ENCODE results near the gene PKNOX2.

The PKNOX2 gene

DNA sequence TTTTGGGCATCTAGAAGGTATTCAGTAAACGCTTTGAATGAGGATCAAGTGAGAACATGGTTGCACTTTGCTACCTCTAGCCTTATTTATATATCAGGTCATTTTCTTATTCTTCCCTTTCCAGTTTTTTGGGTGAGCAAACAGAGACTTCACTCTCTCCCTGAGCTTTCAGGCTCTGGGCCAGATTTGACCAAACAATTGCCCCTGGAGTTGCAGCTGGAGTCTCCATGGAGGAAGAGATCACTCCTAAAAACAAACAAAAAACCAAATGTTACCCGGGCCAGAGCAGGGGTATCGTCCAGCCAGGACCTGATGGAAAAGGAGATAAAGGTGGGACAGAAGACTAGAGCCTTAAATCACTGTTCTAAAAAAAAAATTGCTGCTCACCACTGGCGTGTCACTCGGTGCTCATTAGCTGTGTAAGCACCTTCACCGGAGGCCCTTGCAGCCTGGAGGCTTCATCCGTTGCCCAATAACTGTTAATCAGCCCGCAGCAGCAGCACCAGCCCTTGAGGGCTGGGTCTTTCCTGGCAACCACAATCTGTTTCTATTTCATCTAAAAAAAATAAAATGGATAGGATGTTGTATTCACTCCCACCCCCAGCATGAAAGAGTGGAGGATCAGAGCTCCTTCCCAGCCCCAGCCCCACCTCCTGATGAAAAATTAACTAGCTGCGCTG lies 125.0 kb downstream of the PKNOX2 start:
- no peak for DNase-seq

- DNase-seq: no peak
These were observed 125.7 kb downstream of the PKNOX2 start for GRCh38 chr11:125290263-125290662.

DNA sequence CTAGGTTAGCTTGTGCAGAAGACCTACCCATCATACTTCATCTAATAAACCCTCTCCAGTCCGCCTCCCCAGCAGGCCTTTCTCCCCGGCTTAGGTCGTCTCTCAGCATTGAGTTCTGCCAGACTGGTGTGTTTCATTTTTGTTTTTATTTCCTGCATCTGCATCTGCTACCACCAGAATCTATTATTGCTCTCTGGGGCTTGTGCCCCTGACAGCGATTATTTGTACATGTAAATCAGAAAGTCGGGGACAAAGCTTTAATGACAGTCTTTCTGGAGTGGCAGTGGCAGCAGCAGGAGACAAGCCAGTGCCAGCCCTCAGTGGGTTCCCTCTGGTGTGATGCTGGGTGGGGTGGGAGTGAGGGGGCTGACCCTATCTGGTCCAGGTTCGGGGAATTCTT lies 127.5 kb downstream of the PKNOX2 start:
- DNase-seq: no peak

GRCh38 chr11:125293596-125293995 lies 129.0 kb downstream of the PKNOX2 start:
- DNase-seq: no peak

DNA sequence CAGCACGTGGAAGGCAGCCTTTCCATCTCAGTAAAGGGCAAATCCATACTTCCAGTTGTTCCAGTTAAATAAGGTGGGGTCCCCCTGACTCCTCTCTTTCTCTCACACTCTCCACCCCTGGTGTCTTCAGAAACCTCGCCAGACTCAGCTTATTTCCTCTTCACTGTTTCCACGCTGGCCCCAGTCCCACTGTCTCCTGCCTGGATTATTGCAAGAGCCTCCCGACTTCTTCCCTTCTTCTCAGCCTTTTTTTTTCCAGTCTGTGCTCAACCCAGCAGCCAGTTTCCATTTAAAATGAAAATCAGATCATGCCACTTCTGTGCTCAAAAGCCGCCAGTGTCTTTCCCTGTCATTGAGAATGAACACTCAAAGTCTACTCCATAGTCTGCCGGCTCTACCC lies 131.4 kb downstream of the PKNOX2 start:
- DNase-seq: no peak

DNA sequence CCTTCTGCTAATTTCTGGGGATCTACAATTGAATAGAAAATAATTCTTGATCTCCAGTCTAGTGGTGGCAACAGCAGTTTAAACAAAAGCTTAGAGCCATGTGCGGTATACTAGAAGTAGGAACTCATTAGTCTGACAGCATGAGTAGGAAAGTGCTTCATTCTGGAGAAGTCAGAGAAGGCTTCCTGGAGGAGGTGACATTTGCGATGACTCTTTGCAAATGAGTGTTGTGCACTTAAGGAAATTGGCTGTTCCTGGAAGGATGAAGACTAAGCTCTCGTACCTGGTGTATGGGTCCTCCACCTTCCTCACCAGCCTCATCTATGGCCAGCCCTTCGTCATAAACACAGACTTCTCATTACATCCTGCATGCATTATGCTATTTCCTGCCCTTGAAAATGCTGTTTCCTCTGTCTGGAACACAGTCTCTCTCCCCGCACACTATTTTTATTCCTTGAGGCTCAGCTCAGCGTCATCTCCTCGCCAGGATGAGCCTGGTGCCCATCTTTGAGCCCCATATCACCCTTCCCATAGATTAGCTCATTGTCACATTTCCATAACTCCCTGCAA lies 132.9 kb downstream of the PKNOX2 start:
- no peak for DNase-seq

DNA sequence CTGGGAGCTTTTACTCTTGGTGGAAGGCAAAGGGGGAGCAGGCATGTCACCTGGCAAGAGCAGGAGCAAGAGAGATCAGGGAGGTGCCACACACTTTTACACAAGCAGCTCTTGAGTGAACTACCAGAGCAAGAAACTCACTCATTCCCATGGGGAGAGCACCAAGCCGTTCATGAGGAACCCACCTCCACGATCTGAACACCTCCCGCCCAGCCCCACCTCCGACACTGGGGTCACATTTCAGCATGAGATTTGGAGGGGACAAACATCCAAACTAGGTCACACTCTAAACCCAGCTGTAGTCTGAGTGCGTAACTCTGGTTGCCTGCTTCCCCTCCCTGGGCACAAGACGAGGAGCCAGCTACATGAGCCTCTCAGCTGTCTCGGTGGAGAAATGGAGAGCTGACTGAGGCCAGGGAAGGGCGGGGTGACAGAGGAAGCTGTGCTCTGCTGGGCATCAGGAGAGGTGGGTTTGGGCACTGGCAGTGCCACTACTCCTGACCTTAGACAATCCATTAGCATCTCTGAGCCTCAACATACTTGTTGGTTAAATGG lies 134.6 kb downstream of the PKNOX2 start:
- DNase-seq: no peak

GRCh38 chr11:125299821-125300220 lies 135.3 kb downstream of the PKNOX2 start:
- DNase-seq: no peak

- no peak for DNase-seq
These were observed 136.3 kb downstream of the PKNOX2 start for GRCh38 chr11:125300791-125301218.

DNA sequence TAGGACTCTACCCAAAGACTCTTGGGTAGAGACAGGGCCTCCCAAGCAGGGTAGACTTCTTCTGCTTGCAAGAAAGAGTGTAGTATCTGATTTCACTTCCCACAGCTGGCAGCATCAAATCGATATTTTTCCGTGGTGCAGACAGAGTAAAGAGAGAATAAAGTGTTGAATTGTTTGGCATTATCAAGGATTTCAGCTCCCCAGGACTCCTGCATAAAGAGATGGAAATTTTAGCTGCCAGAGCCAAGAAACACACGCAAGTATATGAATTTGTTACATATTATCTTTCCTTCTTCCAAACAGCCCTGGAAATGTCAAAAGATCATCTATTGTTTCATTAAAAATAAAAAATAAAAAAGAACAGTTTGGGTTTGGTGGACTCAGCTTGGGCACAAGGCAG lies 136.8 kb downstream of the PKNOX2 start:
- DNase-seq: no peak

DNA sequence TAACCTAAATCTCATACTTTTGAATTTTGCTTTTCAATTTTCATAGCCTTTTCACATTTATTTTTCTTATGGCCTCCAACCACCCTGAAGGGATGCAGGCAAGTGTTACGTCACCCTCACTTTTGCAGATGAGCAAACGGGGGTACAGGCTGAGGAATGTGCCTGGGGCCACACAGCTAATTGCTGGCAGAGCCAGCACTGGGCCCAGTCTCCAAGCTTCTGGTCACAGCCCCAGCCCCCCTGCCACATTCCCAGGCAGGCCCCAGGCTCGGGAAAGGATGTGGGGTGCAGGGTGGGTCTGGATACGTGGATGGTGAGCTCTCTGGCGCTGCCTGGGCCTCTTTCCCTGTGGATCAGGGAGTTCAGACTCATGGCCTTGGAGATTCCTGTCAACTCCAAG lies 138.6 kb downstream of the PKNOX2 start:
- DNase-seq: no peak

DNA sequence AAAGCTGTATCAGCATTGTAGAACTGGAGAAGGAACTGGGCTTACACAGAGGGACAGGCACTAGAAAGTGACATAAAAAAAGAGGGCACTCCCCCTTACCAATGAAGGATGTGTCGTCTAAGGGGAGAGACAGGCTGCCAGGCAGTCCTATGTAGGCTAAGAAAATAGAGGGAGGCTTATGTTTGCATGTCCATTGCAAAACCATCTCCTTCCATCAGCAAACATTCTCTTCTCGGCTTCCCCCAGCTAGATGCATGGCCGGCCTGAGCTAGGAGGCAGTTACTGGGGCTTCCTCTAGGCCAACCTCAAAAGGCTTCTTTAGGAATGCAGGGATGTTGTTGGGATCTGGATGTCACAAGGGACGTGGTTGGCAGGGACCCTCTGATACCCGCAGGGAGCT lies 139.1 kb downstream of the PKNOX2 start:
- no peak for DNase-seq

- DNase-seq: no peak
These were observed 139.6 kb downstream of the PKNOX2 start for GRCh38 chr11:125304136-125304535.

DNA sequence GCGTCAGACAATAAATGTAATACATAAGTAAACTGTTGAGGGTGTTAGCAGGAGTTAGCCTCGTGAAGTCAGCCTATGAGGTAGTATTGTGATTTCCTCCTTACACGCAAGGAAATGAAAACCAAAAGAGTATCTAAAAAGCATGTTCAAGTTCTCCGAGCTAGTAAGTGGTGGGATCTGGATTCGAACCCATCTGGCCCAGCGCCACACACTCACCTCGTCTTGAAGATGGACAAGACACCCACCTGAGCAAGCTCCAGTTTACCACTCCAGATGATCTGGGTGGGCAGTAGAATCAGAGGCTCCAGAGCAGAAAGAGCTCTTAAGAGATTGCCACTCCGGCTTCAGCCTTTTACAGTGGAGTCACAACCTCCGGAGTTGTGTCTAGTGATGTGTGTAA lies 140.3 kb downstream of the PKNOX2 start:
- DNase-seq: no peak

- no peak for DNase-seq
These were observed 140.8 kb downstream of the PKNOX2 start for GRCh38 chr11:125305345-125305744.

- no peak for DNase-seq
These were observed 141.9 kb downstream of the PKNOX2 start for GRCh38 chr11:125306476-125306875.

GRCh38 chr11:125308246-125308645 lies 143.7 kb downstream of the PKNOX2 start:
- DNase-seq: no peak

DNA sequence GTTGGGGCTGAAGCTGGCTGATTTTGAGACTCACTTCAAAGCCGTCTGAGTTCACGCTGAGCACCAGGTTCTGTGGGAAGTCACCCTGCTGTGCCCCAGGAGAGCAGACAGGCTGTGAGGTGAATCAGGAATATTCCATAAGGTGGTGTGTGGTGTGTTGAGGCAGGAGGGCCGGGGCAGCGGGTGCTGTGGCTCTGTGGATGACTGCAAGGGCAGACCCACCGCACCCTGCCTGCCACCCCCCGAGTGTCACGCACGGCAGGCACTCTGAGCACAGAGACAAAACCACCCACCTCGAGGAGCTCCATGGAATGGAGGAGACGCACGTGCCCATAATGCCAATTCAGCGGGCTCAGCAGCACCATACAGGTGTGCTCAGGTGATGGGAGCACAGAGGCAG lies 147.8 kb downstream of the PKNOX2 start:
- no peak for DNase-seq

- DNase-seq: no peak
These were observed 148.3 kb downstream of the PKNOX2 start for GRCh38 chr11:125312812-125313211.

GRCh38 chr11:125313271-125314219 lies 149.0 kb downstream of the PKNOX2 start:
- DNase-seq: no peak

GRCh38 chr11:125314276-125315078 lies 149.9 kb downstream of the PKNOX2 start:
- DNase-seq: no peak

DNA sequence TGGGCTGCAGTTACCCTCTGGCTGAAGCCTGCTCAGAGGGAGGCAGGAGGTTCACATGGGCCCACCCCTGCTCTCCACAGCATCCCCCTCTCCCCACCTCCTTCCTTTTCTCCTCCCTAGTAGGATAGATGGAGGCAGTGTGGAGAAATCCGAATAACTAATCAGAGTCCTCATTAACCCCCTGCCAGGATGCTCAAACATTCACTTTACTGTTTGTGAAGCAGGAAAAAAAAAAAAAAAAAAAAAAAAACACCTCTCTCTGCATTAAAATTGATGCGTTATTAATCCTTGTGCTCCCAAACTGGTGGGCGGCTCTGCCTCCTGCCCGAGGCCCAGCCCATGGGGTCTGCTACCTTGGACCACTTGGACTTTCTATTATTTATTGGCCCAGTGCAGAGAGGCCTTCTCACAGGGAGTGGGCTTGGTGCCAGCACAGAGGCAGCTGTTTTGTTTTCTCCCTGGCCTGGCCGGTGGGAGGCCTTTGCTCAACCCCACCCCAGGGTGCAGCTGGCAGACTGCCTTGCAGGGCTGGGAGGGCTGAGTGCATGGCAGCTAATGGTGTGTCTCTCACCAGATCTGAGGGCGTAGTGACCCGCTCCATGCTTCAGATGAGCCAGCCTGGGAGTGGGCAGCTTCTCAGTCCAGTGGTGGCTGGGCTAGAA lies 150.7 kb downstream of the PKNOX2 start:
- no peak for DNase-seq

Data from CD4-positive, alpha-beta T cell treated with Interleukin-17A for 4 hours (primary cell).